HCT116 (cell line): ENCODE data around the gene TXLNG.

ENCODE experiments used
- EGR1 ChIP-seq: IDR thresholded peaks from 2 replicates; pipeline ENCODE4 v1.6.1; 2012; ENCODE audit warnings: low read depth
- ELF1 ChIP-seq: IDR thresholded peaks from 2 replicates; pipeline ENCODE4 v1.6.1; 2012; ENCODE audit warnings: low read depth, borderline replicate concordance
- JUND ChIP-seq: IDR thresholded peaks from 2 replicates; pipeline ENCODE4 v1.6.1; 2012
- POLR2A ChIP-seq: IDR thresholded peaks from 2 replicates; pipeline ENCODE4 v1.7.0; 2011; ENCODE audit warnings: borderline replicate concordance; ENCODE audit not compliant: insufficient read depth, insufficient read length; ENCODE audit errors: extremely low read depth
- POLR2AphosphoS5 ChIP-seq: IDR thresholded peaks from 2 replicates; pipeline ENCODE4 v1.6.1; 2011; ENCODE audit warnings: mild to moderate bottlenecking, low read depth, low read length, moderate library complexity
- RAD21 ChIP-seq: IDR thresholded peaks from 2 replicates; pipeline ENCODE4 v1.6.1; 2012; ENCODE audit warnings: low read depth, mild to moderate bottlenecking
- SIN3A ChIP-seq: IDR thresholded peaks from 2 replicates; pipeline ENCODE4 v1.6.1; 2012; ENCODE audit warnings: low read depth
- SP1 ChIP-seq: IDR thresholded peaks from 2 replicates; pipeline ENCODE4 v1.6.1; 2012; ENCODE audit warnings: low read depth
- SRF ChIP-seq: IDR thresholded peaks from 2 replicates; pipeline ENCODE4 v1.6.1; 2012; ENCODE audit warnings: low read depth
- YY1 ChIP-seq: IDR thresholded peaks from 2 replicates; pipeline ENCODE4 v1.6.1; 2011; ENCODE audit warnings: low read length, low read depth, moderate library complexity, mild to moderate bottlenecking; ENCODE audit not compliant: insufficient replicate concordance; ENCODE audit errors: extremely low read depth
- TF ChIP-seq, protein P1 (sequence below), 3 experiments: fragments of 200-600 bp in 1 of 3; sonication (generic) in 1 of 3; IDR thresholded peaks in 2 of 3; conservative IDR thresholded peaks in 1 of 3; 2 replicates each; pipeline ENCODE4 v1.5.1; 2012 to 2017; ENCODE audit warnings: low read depth in 2 of 3, low read length in 2 of 3, antibody characterized with exemption in 1 of 3, borderline replicate concordance in 1 of 3, control low read depth in 1 of 3, mild to moderate bottlenecking in 1 of 3, mixed read lengths in 1 of 3, mixed run types in 1 of 3, moderate library complexity in 1 of 3; ENCODE audit not compliant: insufficient read depth in 1 of 3
- TF ChIP-seq, protein P2 (sequence below): IDR thresholded peaks from 2 replicates; pipeline ENCODE4 v1.6.1; 2011; ENCODE audit warnings: mild to moderate bottlenecking, low read length, moderate library complexity; ENCODE audit not compliant: insufficient replicate concordance; ENCODE audit errors: extremely low read depth
- TF ChIP-seq, protein P3 (sequence below): IDR thresholded peaks from 2 replicates; pipeline ENCODE4 v1.6.1; 2012

GRCh38 chrX:16770970-16771482 lies 15.2 kb upstream of the TXLNG start:
- TF ChIP-seq, protein P1, sequence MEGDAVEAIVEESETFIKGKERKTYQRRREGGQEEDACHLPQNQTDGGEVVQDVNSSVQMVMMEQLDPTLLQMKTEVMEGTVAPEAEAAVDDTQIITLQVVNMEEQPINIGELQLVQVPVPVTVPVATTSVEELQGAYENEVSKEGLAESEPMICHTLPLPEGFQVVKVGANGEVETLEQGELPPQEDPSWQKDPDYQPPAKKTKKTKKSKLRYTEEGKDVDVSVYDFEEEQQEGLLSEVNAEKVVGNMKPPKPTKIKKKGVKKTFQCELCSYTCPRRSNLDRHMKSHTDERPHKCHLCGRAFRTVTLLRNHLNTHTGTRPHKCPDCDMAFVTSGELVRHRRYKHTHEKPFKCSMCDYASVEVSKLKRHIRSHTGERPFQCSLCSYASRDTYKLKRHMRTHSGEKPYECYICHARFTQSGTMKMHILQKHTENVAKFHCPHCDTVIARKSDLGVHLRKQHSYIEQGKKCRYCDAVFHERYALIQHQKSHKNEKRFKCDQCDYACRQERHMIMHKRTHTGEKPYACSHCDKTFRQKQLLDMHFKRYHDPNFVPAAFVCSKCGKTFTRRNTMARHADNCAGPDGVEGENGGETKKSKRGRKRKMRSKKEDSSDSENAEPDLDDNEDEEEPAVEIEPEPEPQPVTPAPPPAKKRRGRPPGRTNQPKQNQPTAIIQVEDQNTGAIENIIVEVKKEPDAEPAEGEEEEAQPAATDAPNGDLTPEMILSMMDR (IDR thresholded peaks at IDR 0.05 in 2 of 3, conservative IDR thresholded peaks at IDR 0.05 in 1 of 3; ENCODE audit: borderline replicate concordance in 1 of 3, insufficient read depth in 1 of 3, low read depth in 2 of 3, low read length in 2 of 3) = no peak
- TF ChIP-seq YY1 = no peak
- TF ChIP-seq POLR2A = no peak
- TF ChIP-seq SP1 = no peak
- TF ChIP-seq, protein P2, sequence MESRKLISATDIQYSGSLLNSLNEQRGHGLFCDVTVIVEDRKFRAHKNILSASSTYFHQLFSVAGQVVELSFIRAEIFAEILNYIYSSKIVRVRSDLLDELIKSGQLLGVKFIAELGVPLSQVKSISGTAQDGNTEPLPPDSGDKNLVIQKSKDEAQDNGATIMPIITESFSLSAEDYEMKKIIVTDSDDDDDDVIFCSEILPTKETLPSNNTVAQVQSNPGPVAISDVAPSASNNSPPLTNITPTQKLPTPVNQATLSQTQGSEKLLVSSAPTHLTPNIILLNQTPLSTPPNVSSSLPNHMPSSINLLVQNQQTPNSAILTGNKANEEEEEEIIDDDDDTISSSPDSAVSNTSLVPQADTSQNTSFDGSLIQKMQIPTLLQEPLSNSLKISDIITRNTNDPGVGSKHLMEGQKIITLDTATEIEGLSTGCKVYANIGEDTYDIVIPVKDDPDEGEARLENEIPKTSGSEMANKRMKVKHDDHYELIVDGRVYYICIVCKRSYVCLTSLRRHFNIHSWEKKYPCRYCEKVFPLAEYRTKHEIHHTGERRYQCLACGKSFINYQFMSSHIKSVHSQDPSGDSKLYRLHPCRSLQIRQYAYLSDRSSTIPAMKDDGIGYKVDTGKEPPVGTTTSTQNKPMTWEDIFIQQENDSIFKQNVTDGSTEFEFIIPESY = no peak
- TF ChIP-seq RAD21 = no peak
- no peak for TF ChIP-seq POLR2AphosphoS5
- no peak for TF ChIP-seq SIN3A
- TF ChIP-seq, protein P3, sequence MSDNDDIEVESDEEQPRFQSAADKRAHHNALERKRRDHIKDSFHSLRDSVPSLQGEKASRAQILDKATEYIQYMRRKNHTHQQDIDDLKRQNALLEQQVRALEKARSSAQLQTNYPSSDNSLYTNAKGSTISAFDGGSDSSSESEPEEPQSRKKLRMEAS = no peak
- no peak for TF ChIP-seq SRF
- no peak for TF ChIP-seq JUND
- no peak for TF ChIP-seq EGR1
- TF ChIP-seq ELF1 = no peak
